Activated CD8-positive, alpha-beta memory T cell treated with anti-CD3 and anti-CD28 coated beads, Interleukin-2, amount 50 U/mL, for 1 hour (primary cell): Measurements from ENCODE around the gene DFFB.

Experiments
- DNase-seq: peaks from one replicate; pipeline ENCODE4 v3.0.0-alpha.2; 2020; ENCODE audit errors: extremely low read depth

DFFB gene

GRCh38 chr1:3925256-3925655, 68.0 kb downstream of the DFFB start:
- no peak for DNase-seq

- DNase-seq, result no peak
Observed at GRCh38 chr1:3925762-3926161, 68.5 kb downstream of the DFFB start.

- DNase-seq, result no peak
Observed at GRCh38 chr1:3926956-3927355, 69.7 kb downstream of the DFFB start.

- no peak for DNase-seq
Observed at GRCh38 chr1:3928586-3928985, 71.3 kb downstream of the DFFB start.

- no peak for DNase-seq
Observed at GRCh38 chr1:3929126-3929525, 71.8 kb downstream of the DFFB start.

- DNase-seq, result no peak
Observed at GRCh38 chr1:3930301-3931006, 73.2 kb downstream of the DFFB start.

GRCh38 chr1:3931007-3931912, 74.0 kb downstream of the DFFB start:
- DNase-seq, result no peak

- DNase-seq, result no peak
Observed at GRCh38 chr1:3932156-3932919, 75.1 kb downstream of the DFFB start.
